ENCODE data around the gene ZNF605.
"Not testable (repeated sequence)": the region's sequence is repeated elsewhere in the genome, so short reads cannot be mapped to it uniquely, and the experiment has no call there.

ZNF605 gene

DNA sequence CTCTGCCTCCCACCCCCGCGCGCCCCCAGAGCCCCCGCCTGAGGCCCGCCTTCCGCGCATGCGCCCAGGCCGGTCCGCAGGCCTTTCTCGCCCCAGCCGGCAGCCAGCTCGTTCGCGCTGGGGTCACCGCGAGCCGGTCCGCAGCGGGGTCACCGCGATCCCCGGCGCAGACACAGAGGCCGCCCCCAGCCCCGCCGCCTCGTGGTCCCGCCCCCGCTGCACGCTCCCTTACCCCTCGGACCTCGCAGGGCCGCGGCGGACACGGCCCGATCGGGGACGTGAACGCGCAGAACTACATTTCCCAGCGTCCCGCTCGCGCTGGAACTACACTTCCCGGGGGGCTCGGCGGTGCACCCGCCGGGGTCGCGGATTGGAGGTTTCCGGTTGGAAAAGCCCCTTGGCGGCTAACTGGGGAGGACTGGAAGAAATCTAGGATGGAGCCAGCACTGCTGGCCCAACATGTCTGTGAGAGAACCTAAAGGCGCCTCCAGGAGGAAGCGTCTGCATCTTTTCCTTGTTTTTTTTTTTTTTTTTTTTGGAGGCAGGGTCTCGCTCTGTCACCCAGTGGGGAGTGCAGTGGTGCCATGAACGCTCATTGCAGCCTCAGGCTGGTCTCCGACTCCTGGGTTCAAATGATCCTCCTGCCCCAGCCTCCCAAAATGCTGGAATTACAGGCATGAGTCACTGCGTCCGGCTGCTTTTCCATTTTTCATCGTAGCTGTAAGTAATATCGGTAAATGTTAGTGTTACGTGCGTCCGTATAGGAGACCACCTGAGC, at the start of gene ZNF605:
Gene ZNF605, minus strand, starts transcription at position 296 of the 778 bp plus-strand sequence. CDS start 10,671 bp downstream, outside the sequence.
- DNase-seq = peak; percentile 63

DNA sequence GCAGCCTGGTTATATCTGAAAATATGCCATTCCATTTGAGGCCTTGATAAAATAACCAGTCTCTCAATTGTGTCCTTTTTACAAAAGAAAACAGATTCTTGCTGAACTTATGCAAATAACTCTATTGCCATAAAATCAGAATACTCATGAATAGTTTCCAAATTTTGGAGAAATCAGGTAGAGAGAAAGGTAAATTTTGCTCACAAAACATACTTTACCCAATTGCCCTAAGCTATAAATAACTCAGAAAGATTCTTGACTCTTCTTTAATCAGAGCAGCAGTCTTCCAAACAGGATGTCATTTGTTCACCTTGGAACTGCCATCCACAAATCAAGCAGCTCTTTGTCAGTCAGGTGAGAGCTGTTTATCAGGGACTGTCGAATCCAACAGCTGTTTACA, 42.6 kb upstream of the ZNF605 start:
- DNase-seq = no peak

GRCh38 chr12:132986885-132987225, 30.7 kb upstream of the ZNF605 start:
- no peak for DNase-seq

DNA sequence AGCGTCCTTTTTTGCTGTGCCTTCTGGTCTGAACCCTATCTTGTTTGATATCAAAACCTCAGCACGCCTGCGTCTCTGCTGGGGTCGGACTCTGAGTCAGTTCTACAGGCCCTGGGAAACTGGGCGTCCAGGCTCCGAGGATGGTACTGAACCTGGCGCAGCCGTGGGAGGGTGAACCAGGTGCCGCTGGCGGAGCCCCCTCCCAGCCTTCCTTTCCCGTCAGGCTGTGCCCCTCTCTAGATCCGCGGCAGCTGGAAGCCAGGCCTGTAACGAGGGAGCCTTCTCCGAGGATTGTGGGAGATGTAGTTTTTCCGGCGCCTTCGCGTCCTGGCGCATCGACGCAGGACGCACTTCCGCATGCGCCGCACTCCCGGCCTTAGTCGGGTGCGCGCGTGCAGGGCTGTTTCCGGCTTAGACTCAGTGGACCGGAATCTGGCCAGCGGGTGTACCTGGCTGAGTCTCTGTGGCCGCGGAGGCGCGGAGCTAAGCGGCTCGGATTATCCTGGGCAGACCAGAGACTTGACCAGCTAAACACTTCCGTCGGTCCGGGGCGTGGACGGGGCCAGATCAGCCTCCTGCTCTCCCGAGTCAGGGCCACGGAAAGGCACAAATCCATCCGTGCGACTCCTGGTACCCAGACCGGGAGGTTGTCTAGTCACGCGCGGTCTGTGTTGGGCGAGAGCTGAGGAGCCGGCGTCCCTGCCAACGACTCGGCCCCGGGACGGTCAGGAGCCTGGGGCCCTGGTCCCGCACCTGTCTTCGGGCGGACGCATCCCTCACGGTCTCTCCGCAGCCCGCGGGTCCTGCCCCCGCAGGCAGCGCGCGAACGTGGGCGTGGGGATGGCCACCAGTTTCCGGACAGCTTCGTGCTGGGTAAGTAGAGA, 30.1 kb upstream of the ZNF605 start, which contains the start of gene ZNF26:
Gene ZNF26, plus strand, starts transcription at position 367 of the 884 bp plus-strand sequence. Its CDS starts 474 bp downstream, at position 841.
- peak; percentile 51 for DNase-seq

DNA sequence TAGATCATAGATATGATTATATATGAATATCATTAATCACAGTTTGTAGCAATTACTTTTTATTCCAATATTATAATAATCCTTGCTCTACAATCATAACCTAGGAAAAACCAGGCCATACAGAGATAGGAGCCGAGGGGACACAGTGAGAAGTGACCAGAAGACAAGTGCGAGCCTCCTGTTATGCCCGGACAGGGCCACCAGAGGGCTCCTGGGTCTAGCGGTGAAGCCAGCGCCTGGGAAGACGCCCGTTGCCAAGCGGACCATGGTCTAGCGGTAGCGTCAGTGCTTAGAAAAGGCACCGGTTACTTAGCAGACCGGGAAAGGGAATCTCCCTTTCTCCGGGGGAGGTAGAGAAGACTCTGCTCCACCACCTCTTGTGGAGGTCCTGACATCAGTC, 20.8 kb upstream of the ZNF605 start:
- not testable (repeated sequence) for DNase-seq

GRCh38 chr12:132972374-132972773, 16.3 kb upstream of the ZNF605 start:
- no peak for DNase-seq

- DNase-seq = no peak
Observed at GRCh38 chr12:132967736-132968135, 11.6 kb upstream of the ZNF605 start.

DNA sequence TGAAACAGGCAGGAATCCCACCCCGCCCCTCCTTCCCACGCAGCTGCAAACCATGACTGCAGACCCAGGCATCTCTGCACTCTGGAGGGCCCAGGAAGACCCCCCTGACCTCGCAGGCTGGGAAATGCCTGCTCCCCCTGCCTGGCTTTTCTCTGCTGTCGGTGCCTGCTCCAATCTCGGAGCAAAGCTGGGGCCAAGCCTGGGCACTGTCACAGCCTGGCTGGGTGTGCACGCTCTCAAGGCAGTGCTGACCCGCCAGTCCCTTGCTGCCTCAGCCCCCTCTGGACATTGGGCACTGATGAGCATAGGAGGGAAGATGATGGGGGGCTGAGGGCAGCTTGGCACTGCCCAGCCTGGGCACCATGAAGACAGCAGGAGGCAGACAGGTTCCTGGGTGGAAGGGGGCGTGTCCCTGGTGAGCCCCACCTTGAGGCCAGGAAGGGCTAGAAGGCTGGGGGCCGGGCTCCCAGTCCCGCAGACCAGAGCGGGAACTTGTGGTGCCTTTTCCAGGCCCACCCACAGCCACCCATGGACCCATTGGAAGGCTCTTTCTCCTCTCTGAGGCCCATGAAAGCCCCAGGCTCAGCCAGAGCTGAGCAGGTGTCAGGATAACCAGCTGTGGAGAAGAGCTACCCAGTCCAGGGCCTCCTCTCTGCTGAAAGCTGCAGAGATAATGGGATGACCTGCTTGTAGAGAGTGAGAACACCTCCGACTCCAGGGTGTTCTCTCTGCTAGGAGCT, 10.7 kb upstream of the ZNF605 start:
- no peak for DNase-seq

GRCh38 chr12:132965796-132966195, 9.7 kb upstream of the ZNF605 start:
- DNase-seq = no peak

DNA sequence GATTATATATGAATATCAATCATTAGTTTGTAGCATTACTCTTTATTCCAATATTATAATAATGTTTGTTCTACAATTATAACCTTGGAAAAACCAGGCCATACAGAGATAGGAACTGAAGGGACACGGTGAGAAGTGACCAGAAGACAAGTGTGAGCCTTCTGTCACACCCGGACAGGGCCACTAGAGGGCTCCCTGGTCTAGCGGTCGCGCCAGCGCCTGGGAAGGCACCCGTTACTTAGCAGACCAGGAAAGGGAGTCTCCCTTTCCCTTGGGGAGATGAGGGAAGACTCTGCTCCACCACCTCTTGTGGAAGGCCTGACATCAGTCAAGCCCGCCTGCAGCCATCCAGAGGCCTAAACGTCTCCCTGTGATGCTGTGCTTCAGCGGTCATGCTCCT, 7.8 kb upstream of the ZNF605 start:
- not testable (repeated sequence) for DNase-seq

DNA sequence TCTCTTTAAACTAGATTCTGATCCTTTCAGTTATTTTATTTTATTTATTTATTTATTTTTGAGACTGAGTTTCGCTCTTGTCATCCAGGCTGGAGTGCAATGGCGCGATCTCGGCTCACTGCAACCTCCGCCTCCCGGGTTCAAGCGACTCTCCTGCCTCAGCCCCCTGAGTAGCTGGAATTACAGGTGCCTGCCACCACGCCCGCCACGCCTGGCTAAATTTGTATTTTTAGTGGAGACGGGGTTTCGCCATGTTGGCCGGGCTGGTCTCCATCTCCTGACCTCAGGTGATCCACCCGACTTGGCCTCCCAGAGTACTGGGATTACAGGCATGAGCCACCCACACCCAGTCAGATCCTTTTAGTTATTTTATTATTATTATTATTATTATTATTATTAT, 5.7 kb upstream of the ZNF605 start:
- not testable (repeated sequence) for DNase-seq

- no peak for DNase-seq
Observed at GRCh38 chr12:132955094-132956010, 754 bp downstream of the ZNF605 start.

- peak; percentile 4 for DNase-seq
Observed at GRCh38 chr12:132954471-132955048, 1.5 kb downstream of the ZNF605 start.

- DNase-seq = no peak
Observed at GRCh38 chr12:132953771-132954170, 2.3 kb downstream of the ZNF605 start.

GRCh38 chr12:132953163-132953425, 3.0 kb downstream of the ZNF605 start:
- DNase-seq = no peak

DNA sequence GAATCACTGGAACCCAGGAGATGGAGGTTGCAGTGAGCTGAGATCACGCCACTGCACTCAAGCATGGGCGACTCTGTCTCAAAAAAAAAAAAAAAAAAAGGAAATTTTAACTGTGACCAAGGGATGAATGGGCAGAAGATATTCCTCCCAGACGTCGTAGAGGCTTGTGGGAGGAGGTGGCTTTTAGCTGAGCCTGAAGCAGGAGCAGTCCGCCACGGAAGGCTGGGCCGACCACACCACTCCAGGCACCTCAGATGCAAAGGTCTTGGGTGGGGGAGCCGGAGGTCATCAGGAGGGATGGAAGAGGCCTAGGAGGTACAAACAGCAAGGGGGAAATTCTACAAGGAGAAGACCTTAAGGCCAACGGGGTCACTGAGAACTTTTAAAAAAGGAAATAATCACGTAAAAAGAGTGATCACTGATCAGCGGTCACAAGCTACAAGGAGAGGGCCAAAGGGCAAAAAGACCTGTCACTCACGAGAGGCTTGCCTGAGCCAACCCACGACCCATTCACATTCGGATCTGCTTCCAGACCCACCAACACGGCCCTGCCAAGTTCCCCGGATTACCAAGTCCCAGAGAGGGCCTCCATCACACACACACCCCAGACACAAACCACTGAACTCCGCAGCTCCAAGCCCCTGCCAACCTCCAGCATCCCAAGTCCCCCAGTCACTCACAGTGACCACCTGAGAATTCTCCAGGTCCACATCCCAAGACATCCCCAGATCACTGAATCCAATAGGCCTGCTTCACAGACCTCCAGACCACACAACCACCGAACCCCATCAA, 3.5 kb downstream of the ZNF605 start:
- DNase-seq = no peak

GRCh38 chr12:132951649-132952048, 4.5 kb downstream of the ZNF605 start:
- no peak for DNase-seq

DNA sequence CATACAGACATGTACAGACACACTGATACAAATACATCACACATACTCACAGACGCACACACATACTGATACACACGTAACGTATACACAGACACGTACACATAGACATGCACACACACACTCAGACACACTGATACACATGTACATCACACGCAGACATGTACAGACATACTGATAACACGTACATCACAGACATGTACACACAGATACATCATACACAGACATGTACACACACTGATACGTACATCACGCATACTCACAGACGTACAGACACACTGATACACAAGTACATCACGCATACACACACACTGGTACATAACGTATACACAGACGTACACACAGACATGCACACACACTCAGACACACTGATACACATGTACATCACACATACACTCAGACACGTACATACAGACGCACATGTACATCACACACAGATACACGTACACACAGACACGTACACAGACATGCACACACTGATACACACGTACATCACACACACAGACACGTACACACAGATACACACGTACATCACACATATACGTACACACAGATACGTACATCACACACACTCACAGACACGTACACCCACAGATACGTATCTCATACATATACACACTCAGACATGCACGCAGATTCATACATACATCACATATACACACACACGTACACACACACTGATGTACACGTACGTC, 5.1 kb downstream of the ZNF605 start:
- no peak for DNase-seq

DNA sequence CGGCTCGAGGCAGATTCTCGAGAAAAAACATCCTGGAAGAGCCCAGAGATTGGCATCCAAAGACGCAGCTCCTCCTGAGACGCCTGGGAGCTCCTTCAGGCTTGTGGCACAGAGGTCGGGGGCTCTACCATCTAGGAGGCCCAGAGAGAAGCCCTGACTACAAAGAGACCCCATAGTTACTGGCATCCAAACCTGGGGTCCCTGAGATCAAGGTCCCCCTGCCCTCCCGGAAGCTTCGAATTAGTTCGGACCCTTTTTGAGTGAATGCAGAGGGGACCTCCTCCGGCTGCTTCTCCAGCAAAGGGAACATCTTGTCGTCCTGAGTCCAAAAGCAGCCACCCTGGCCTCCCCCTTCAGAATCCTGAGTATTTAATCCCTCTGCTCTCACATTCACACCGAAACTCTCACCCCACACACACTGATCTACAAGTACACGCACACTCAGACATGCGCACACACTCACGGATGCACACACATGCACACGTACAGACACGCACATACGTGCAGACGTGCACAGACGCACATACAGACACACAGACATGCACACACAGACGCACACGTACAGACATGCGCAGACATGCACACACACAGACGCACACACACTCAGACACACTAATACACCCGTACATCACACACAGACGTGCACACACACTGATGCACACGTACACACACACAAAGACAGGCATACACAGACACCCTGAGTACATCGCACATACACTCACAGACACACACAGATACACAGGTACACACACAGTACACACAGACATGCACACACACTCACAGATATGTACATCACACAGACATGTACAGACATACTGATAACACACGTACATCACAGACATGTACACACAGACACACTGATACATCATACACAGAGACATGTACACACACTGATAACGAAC, 5.9 kb downstream of the ZNF605 start:
- no peak for DNase-seq

All from T1000 (cell line).